A549 (cell line): ENCODE data around the gene TENT5C.

Experiments used
- CTCF ChIP-seq: fragments of >200 bp; sonication (Bioruptor Twin); formaldehyde crosslinking; IDR thresholded peaks from 3 replicates; pipeline ENCODE4 v1.5.1; 2016
- HOXB5 ChIP-seq: fragments of 250-450 bp; sonication (Bioruptor Pico); IDR thresholded peaks from 2 replicates; pipeline ENCODE4 v1.5.0; 2020; ENCODE audit warnings: mild to moderate bottlenecking, moderate library complexity
- TF ChIP-seq, protein P1 (sequence below): IDR thresholded peaks from 2 replicates; pipeline ENCODE4 v1.6.1; 2012
- TF ChIP-seq, protein P2 (sequence below): fragments of 150-350 bp; IDR thresholded peaks from 2 replicates; pipeline ENCODE4 v1.6.1; 2014; ENCODE audit warnings: low read depth, mild to moderate bottlenecking, low read length

DNA sequence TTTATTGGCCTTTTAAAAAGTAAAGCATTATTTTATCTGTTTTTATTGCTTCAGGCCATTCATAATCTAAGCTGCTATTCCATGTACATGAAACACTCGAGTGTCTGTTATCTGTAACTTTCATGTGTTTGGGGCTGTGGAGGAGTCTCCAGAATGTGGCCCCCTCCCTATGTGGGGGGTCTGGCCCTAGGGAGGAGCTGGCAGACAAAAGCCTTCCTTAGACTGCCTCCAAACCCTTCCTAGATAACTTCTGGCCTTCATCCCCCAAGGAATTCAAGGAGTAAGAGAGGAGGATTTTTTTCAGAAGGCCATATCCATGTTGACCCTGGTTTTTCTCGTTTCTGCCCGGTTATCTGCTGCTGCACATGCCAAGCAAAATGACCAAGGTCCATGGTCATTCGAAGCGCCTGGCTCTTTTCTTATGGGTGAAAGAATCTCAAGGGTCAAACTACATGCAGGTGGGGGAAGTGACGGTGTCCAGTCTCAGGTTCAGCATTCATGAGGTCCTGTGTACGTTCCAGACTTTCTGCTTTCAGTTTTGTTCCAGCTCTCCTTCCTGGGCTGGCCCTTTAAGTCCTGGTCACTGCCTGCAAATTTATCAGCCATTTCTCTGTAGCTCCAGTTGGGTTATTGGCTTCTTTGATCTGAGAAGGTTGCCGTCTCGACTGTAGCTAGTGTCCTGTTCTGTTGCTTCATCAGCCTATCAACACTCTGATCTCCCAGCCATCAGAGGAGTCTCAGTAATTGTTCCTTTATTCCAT lies 8.3 kb downstream of the TENT5C start:
- no peak for TF ChIP-seq CTCF
- TF ChIP-seq, protein P1, sequence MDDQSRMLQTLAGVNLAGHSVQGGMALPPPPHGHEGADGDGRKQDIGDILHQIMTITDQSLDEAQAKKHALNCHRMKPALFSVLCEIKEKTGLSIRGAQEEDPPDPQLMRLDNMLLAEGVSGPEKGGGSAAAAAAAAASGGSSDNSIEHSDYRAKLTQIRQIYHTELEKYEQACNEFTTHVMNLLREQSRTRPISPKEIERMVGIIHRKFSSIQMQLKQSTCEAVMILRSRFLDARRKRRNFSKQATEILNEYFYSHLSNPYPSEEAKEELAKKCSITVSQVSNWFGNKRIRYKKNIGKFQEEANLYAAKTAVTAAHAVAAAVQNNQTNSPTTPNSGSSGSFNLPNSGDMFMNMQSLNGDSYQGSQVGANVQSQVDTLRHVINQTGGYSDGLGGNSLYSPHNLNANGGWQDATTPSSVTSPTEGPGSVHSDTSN, result no peak
- TF ChIP-seq, protein P2, sequence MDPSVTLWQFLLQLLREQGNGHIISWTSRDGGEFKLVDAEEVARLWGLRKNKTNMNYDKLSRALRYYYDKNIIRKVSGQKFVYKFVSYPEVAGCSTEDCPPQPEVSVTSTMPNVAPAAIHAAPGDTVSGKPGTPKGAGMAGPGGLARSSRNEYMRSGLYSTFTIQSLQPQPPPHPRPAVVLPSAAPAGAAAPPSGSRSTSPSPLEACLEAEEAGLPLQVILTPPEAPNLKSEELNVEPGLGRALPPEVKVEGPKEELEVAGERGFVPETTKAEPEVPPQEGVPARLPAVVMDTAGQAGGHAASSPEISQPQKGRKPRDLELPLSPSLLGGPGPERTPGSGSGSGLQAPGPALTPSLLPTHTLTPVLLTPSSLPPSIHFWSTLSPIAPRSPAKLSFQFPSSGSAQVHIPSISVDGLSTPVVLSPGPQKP, result no peak
- TF ChIP-seq HOXB5 (CRISPR knock-in tag), result no peak
